Measurements from ENCODE around the gene OSBPL2.

DNA sequence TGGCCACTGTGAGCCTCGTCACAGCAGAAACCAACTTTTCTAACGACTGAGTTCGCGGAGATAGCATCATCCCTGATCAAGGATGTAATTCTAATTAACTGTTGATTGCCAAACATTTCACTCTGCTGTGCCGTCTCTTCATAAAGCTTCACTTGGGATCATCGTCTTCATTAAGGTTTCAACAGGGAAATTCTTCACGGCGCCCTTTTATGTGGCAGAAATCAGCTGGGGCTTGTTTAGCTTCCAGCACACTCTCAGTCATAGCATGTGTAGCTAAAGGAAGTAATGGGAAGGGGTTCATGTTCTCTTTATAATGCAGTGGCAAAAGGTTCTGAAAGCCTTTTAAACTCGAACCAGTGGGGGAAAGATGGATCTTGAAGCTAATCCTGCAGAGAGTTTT is 55.6 kb downstream of the OSBPL2 start:
- TF ChIP-seq, protein P1, sequence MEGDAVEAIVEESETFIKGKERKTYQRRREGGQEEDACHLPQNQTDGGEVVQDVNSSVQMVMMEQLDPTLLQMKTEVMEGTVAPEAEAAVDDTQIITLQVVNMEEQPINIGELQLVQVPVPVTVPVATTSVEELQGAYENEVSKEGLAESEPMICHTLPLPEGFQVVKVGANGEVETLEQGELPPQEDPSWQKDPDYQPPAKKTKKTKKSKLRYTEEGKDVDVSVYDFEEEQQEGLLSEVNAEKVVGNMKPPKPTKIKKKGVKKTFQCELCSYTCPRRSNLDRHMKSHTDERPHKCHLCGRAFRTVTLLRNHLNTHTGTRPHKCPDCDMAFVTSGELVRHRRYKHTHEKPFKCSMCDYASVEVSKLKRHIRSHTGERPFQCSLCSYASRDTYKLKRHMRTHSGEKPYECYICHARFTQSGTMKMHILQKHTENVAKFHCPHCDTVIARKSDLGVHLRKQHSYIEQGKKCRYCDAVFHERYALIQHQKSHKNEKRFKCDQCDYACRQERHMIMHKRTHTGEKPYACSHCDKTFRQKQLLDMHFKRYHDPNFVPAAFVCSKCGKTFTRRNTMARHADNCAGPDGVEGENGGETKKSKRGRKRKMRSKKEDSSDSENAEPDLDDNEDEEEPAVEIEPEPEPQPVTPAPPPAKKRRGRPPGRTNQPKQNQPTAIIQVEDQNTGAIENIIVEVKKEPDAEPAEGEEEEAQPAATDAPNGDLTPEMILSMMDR (IDR thresholded peaks at IDR 0.05) = no peak
- no peak for TF ChIP-seq POLR2A (IDR thresholded peaks at IDR 0.05)

Data from esophagus squamous epithelium (tissue), 4 donors.